ENCODE data around the gene ZSCAN5A. TPM values are rescaled to one million over a fixed set of nuclear protein-coding genes. Genes with fewer than 3 reads are reported as not detected.

Gene ZSCAN5A
- total and polyA plus RNA-seq, 9 of the 15 experiments (the other 6 are each of a cell fraction or from before 2014, with no cell fraction given) = 5.8 to 15.3 (median 11.8) TPM

GRCh38 chr19:56309511-56310185 lies 5.0 kb downstream of the ZSCAN5A start (continued):
- TF ChIP-seq ETV6 (IDR thresholded peaks at IDR 0.05; ENCODE audit: borderline replicate concordance in 1 of 2, low read depth in 2 of 2, low read length in 1 of 2) = no peak; a peak in 1 of 4 replicates
- no peak for TF ChIP-seq ETV6 (CRISPR knock-in tag; IDR thresholded peaks at IDR 0.05; ENCODE audit: borderline replicate concordance)
- no peak for TF ChIP-seq FOXJ3 (CRISPR knock-in tag; IDR thresholded peaks at IDR 0.05)
- TF ChIP-seq ZNF764 (CRISPR knock-in tag; IDR thresholded peaks at IDR 0.05; ENCODE audit: low read depth) = no peak
- no peak for TF ChIP-seq ZNF75A (CRISPR knock-in tag; IDR thresholded peaks at IDR 0.05)
- TF ChIP-seq DNMT1 (IDR thresholded peaks at IDR 0.05) = no peak
- TF ChIP-seq PHB2 (IDR thresholded peaks at IDR 0.05; ENCODE audit: low read depth) = no peak
- TF ChIP-seq E2F6 (IDR thresholded peaks at IDR 0.05; ENCODE audit: borderline replicate concordance in 1 of 2, extremely low read depth in 1 of 2, insufficient read depth in 1 of 2, insufficient read length in 1 of 2, low read depth in 1 of 2, low read length in 1 of 2, poor library complexity in 1 of 2, severe bottlenecking in 1 of 2) = no peak
- no peak for TF ChIP-seq ZNF197 (CRISPR knock-in tag; IDR thresholded peaks at IDR 0.05; ENCODE audit: low read depth)
- no peak for TF ChIP-seq EP400 (IDR thresholded peaks at IDR 0.05)
- no peak for TF ChIP-seq ZNF224 (CRISPR knock-in tag; IDR thresholded peaks at IDR 0.05)
- TF ChIP-seq ZEB2 (IDR thresholded peaks at IDR 0.05) = no peak
- no peak for TF ChIP-seq PATZ1 (CRISPR knock-in tag; IDR thresholded peaks at IDR 0.05; ENCODE audit: borderline replicate concordance)
- TF ChIP-seq GTF2F1 (IDR thresholded peaks at IDR 0.05; ENCODE audit: low read depth, low read length) = no peak
- TF ChIP-seq ATF2 (CRISPR knock-in tag; IDR thresholded peaks at IDR 0.05) = no peak
- TF ChIP-seq BCOR (IDR thresholded peaks at IDR 0.05) = no peak
- no peak for TF ChIP-seq ZBTB2 (IDR thresholded peaks at IDR 0.05)
- TF ChIP-seq CHAMP1 (IDR thresholded peaks at IDR 0.05) = no peak
- no peak for TF ChIP-seq KLF13 (tag; IDR thresholded peaks at IDR 0.05; ENCODE audit: borderline replicate concordance, low read depth)
- no peak for TF ChIP-seq MAFF (IDR thresholded peaks at IDR 0.05; ENCODE audit: low read length)
- TF ChIP-seq PPARD (CRISPR knock-in tag; IDR thresholded peaks at IDR 0.05) = no peak

All from K562 (cell line).